Measurements from ENCODE around the gene TRIO. TPM values are rescaled to one million over a fixed set of nuclear protein-coding genes. Genes with fewer than 3 reads are reported as not detected.

Gene TRIO
- polyA plus RNA-seq, 1 of the 3 experiments (the other 2 are of a cell fraction), result 229 TPM

- Histone ChIP-seq H3K4me2 (no peak overlapping the region), H2AFZ (ENCODE audit: low read depth) (no peak overlapping the region), H3K4me1 (ENCODE audit: control insufficient read depth in 1 of 2, insufficient read depth in 2 of 2, low read depth in 1 of 2, low read length in 1 of 2) (peaks cover 6 to 10% of the 10 kb centered on the region in 2 experiments; a peak in 2 of 4 replicates), H3K9me3 (no peaks in the 10 kb centered on the region), H3F3A (replicated peaks; ENCODE audit: insufficient read depth) (peaks cover 34% of the 10 kb centered on the region), H3K27me3 (ENCODE audit: insufficient read depth) (no peaks in the 10 kb centered on the region), H3K9me2 (no peaks in the 10 kb centered on the region), H3K9ac (no peak overlapping the region), H3K4me3 (ENCODE audit: low read depth in 2 of 2, low read length in 1 of 2) (no peak overlapping the region), H3K79me2 (ENCODE audit: insufficient read depth) (peaks cover 88% of the 10 kb centered on the region), H3K36me3 (replicated peaks in 1 of 2; ENCODE audit: control insufficient read depth in 1 of 2, insufficient read depth in 2 of 2, low read length in 1 of 2) (peaks cover 57 to 58% of the 10 kb centered on the region in 2 experiments), H4K20me1 (ENCODE audit: insufficient read depth) (peaks cover 68% of the 10 kb centered on the region), H3K27ac (ENCODE audit: low read depth in 2 of 2, low read length in 1 of 2) (no peak overlapping the region)
- no peak for DNase-seq
- ChIA-PET CTCF (interaction anchor here (0.7 to 3.1 kb wide), 2 partner anchors 8 to 353 kb away, joined by 3 to 8 read pairs; no protein-coding TSS in a partner anchor), POLR2A (no interaction called here)
- WGBS (ENCODE audit: low lambda C conversion rate), result 98% methylated on average over 4 of the region's 4 CpGs
- TF ChIP-seq TCF12 (IDR thresholded peaks at IDR 0.05), result no peak
These were observed 200.2 kb downstream of the TRIO start for GRCh38 chr5:14343376-14343775.

GRCh38 chr5:14347522-14347921, 204.4 kb downstream of the TRIO start:
- Histone ChIP-seq H3K79me2 (ENCODE audit: insufficient read depth) (peaks cover 77% of the 10 kb centered on the region), H3K9me3 (no peaks in the 10 kb centered on the region), H2AFZ (ENCODE audit: low read depth) (no peak overlapping the region), H3K4me2 (no peak overlapping the region), H3K27me3 (ENCODE audit: insufficient read depth) (no peaks in the 10 kb centered on the region), H3K4me1 (ENCODE audit: control insufficient read depth in 1 of 2, insufficient read depth in 2 of 2, low read depth in 1 of 2, low read length in 1 of 2) (no peaks in the 10 kb centered on the region; a peak in 1 of 4 replicates), H3F3A (replicated peaks; ENCODE audit: insufficient read depth) (peaks cover 50% of the 10 kb centered on the region), H3K4me3 (ENCODE audit: low read depth in 2 of 2, low read length in 1 of 2) (no peak overlapping the region), H3K9ac (no peak overlapping the region), H3K9me2 (no peaks in the 10 kb centered on the region), H3K27ac (ENCODE audit: low read depth in 2 of 2, low read length in 1 of 2) (no peak overlapping the region; a peak in 1 of 4 replicates), H4K20me1 (ENCODE audit: insufficient read depth) (peaks cover 75% of the 10 kb centered on the region), H3K36me3 (replicated peaks in 1 of 2; ENCODE audit: control insufficient read depth in 1 of 2, insufficient read depth in 2 of 2, low read length in 1 of 2) (peaks cover 53 to 56% of the 10 kb centered on the region in 2 experiments)
- DNase-seq, result no peak
- WGBS (ENCODE audit: low lambda C conversion rate), result 99% methylated on average over 7 of the region's 7 CpGs
- TF ChIP-seq ELF1 (IDR thresholded peaks at IDR 0.05) (no peak), MAX (IDR thresholded peaks at IDR 0.05; ENCODE audit: low read depth) (no peak), YY1 (IDR thresholded peaks at IDR 0.05; ENCODE audit: low read depth) (no peak), SIN3A (IDR thresholded peaks at IDR 0.05; ENCODE audit: borderline replicate concordance, low read depth, low read length) (no peak), IRF3 (IDR thresholded peaks at IDR 0.05; ENCODE audit: low read depth, low read length) (no peak), RFX5 (IDR thresholded peaks at IDR 0.05; ENCODE audit: low read length) (no peak), JUND (IDR thresholded peaks at IDR 0.05) (no peak), EP300 (IDR thresholded peaks at IDR 0.05; ENCODE audit: borderline replicate concordance in 1 of 2, low read depth in 1 of 2, low read length in 1 of 2) (no peak), TCF12 (IDR thresholded peaks at IDR 0.05) (no peak), GATA2 (CRISPR knock-in tag; IDR thresholded peaks at IDR 0.05) (no peak), USF2 (IDR thresholded peaks at IDR 0.05; ENCODE audit: borderline replicate concordance, low read depth, low read length) (no peak), FOSL2 (IDR thresholded peaks at IDR 0.05; ENCODE audit: borderline replicate concordance, low read depth) (no peak), MEF2A (IDR thresholded peaks at IDR 0.05; ENCODE audit: borderline replicate concordance, low read depth) (no peak), TEAD4 (IDR thresholded peaks at IDR 0.05; ENCODE audit: borderline replicate concordance, insufficient read depth) (no peak), RAD21 (IDR thresholded peaks at IDR 0.05; ENCODE audit: low read length) (no peak), REST (IDR thresholded peaks at IDR 0.05; ENCODE audit: low read depth, low read length) (no peak)
- POLR2A ChIA-PET, result no interaction called here
- CTCF ChIA-PET, result interaction anchor here (1.2 kb wide), 1 partner anchor 10 kb away, joined by 3 read pairs; no protein-coding TSS in a partner anchor
